Liver (tissue), 9 donors: ENCODE results near the gene CCDC134. TPM values are rescaled to one million over a fixed set of nuclear protein-coding genes. Genes with fewer than 3 reads are reported as not detected.

Experiments
- DNase-seq: peaks from one replicate; pipeline ENCODE4 v3.0.0-alpha.2; 2017; ENCODE audit warnings: low spot score
- H3K27ac ChIP-seq, 2 donors: one replicate each; pipeline ENCODE4 v1.7.0; 2013; ENCODE audit warnings: inconsistent platforms in 2 of 2, low read length in 2 of 2, control low read depth in 1 of 2, low read depth in 1 of 2, mild to moderate bottlenecking in 1 of 2
- H3K27me3 ChIP-seq, 4 donors: one replicate each; pipeline versions ENCODE4 v1.6.1 to v1.7.0; 2013; ENCODE audit warnings: low read length in 3 of 4, inconsistent platforms in 1 of 4, mild to moderate bottlenecking in 1 of 4, moderate library complexity in 1 of 4; ENCODE audit not compliant: control insufficient read depth in 4 of 4, insufficient read depth in 4 of 4
- H3K36me3 ChIP-seq, 4 donors: one replicate each; pipeline versions ENCODE4 v1.6.1 to v1.7.0; 2013; ENCODE audit warnings: low read length in 3 of 4, mild to moderate bottlenecking in 3 of 4, low read depth in 1 of 4, moderate library complexity in 1 of 4; ENCODE audit not compliant: control insufficient read depth in 4 of 4, insufficient read depth in 3 of 4
- H3K4me1 ChIP-seq, 4 donors: one replicate each; pipeline versions ENCODE4 v1.6.1 to v1.7.0; 2013; ENCODE audit warnings: low read length in 3 of 4, mild to moderate bottlenecking in 3 of 4, moderate library complexity in 1 of 4; ENCODE audit not compliant: control insufficient read depth in 4 of 4, insufficient read depth in 4 of 4
- H3K4me3 ChIP-seq, 3 donors: one replicate each; pipeline versions ENCODE4 v1.6.1 to v1.7.0; 2013; ENCODE audit warnings: low read length in 3 of 3, control low read depth in 1 of 3, low read depth in 1 of 3, mild to moderate bottlenecking in 1 of 3
- H3K9ac ChIP-seq, 2 donors: one replicate each; pipeline ENCODE4 v1.7.0; 2013; ENCODE audit warnings: low read length in 2 of 2, mild to moderate bottlenecking in 2 of 2, moderate library complexity in 2 of 2, control low read depth in 1 of 2, low read depth in 1 of 2
- H3K9me3 ChIP-seq, 4 donors: one replicate each; pipeline versions ENCODE4 v1.6.1 to v1.7.0; 2013; ENCODE audit warnings: low read length in 3 of 4; ENCODE audit not compliant: control insufficient read depth in 4 of 4
- EGR1 ChIP-seq, 2 donors: IDR thresholded peaks; 2 replicates each; pipeline ENCODE4 v1.6.1; 2016 to 2018; ENCODE audit warnings: antibody characterized with exemption in 2 of 2, low read depth in 2 of 2
- FOXA1 ChIP-seq: IDR thresholded peaks from 2 replicates; pipeline ENCODE4 v1.6.1; 2016; ENCODE audit warnings: antibody characterized with exemption
- FOXA2 ChIP-seq: IDR thresholded peaks from 2 replicates; pipeline ENCODE4 v1.6.1; 2016; ENCODE audit warnings: antibody characterized with exemption
- GABPA ChIP-seq, 2 donors: IDR thresholded peaks in 1 of 2; conservative IDR thresholded peaks in 1 of 2; 2 replicates each; pipeline ENCODE4 v1.6.1; 2016; ENCODE audit warnings: antibody characterized with exemption in 2 of 2, mild to moderate bottlenecking in 1 of 2, moderate library complexity in 1 of 2
- HNF4A ChIP-seq, 2 donors: conservative IDR thresholded peaks; 2 replicates each; pipeline ENCODE4 v1.6.1; 2016; ENCODE audit warnings: antibody characterized with exemption in 2 of 2, mild to moderate bottlenecking in 2 of 2
- HNF4G ChIP-seq: IDR thresholded peaks from 2 replicates; pipeline ENCODE4 v1.6.1; 2016; ENCODE audit warnings: antibody characterized with exemption
- JUND ChIP-seq, 2 donors: IDR thresholded peaks; 2 replicates each; pipeline ENCODE4 v1.6.1; 2016; ENCODE audit warnings: antibody characterized with exemption in 2 of 2
- NR2F2 ChIP-seq: IDR thresholded peaks from 2 replicates; pipeline ENCODE4 v1.6.1; 2016; ENCODE audit warnings: antibody characterized with exemption
- RAD21 ChIP-seq, 2 donors: IDR thresholded peaks; 2 replicates each; pipeline ENCODE4 v1.6.1; 2016; ENCODE audit warnings: antibody characterized with exemption in 2 of 2, mild to moderate bottlenecking in 2 of 2
- RXRA ChIP-seq, 2 donors: IDR thresholded peaks; 2 replicates each; pipeline ENCODE4 v1.6.1; 2017 to 2018; ENCODE audit warnings: antibody characterized with exemption in 2 of 2, mild to moderate bottlenecking in 1 of 2
- SP1 ChIP-seq: IDR thresholded peaks from 2 replicates; pipeline ENCODE4 v1.6.1; 2018; ENCODE audit warnings: antibody characterized with exemption, mild to moderate bottlenecking
- TAF1 ChIP-seq: conservative IDR thresholded peaks from 2 replicates; pipeline ENCODE4 v1.6.1; 2016; ENCODE audit warnings: antibody characterized with exemption, mild to moderate bottlenecking
- YY1 ChIP-seq: IDR thresholded peaks from 2 replicates; pipeline ENCODE4 v1.6.1; 2016; ENCODE audit warnings: antibody characterized with exemption, mild to moderate bottlenecking
- WGBS: extraction: QIAGEN DNeasy Blood & Tissue Kit; methylation state at CpG from one replicate; pipeline ENCODE4 v1.1.7; 2013; 5-methylcytosine and 5-hydroxymethylcytosine counted together
- polyA plus RNA-seq, 2 donors: library from polyadenylated mRNA; stranded (reverse) in 1 of 2; unstranded in 1 of 2; fragments of 200-250 nt in 1 of 2; fragments of >200 nt in 1 of 2; fragmentation: Nextera tagmentation in 1 of 2; extraction: Ambion mirVana in 1 of 2; gene quantifications; one replicate each; pipeline versions ENCODE4 v1.2.1 to v1.2.3, GENCODE V29; 2013 to 2015
- total RNA-seq, 2 donors: library from RNA; depleted of rRNA; stranded (reverse); fragments of >200 nt; gene quantifications; one replicate each; pipeline ENCODE4 v1.2.3, GENCODE V29; 2014
- TF ChIP-seq, protein P1 (sequence below): fragments of 150-350 bp; IDR thresholded peaks from 2 replicates; pipeline ENCODE4 v1.5.1; 2017; ENCODE audit warnings: improper control_type of control experiment, low read depth, low read length; ENCODE audit not compliant: missing input control
- TF ChIP-seq, protein P2 (sequence below): IDR thresholded peaks from 2 replicates; pipeline ENCODE4 v1.6.1; 2016; ENCODE audit warnings: antibody characterized with exemption
- TF ChIP-seq, protein P3 (sequence below): IDR thresholded peaks from 2 replicates; pipeline ENCODE4 v1.6.1; 2016; ENCODE audit warnings: antibody characterized with exemption
- TF ChIP-seq, protein P4 (sequence below): IDR thresholded peaks from 2 replicates; pipeline ENCODE4 v1.6.1; 2016; ENCODE audit warnings: antibody characterized with exemption, mild to moderate bottlenecking
- TF ChIP-seq, protein P5 (sequence below): IDR thresholded peaks from 2 replicates; pipeline ENCODE4 v1.6.1; 2016; ENCODE audit warnings: antibody characterized with exemption
- donor health status: healthy.
- donor health status: healthy.
- donor health status: healthy.
- donor health status: healthy.
- donor health status: healthy.

Gene CCDC134
- total and polyA plus RNA-seq, 4 donors = 2.0 to 13.2 (median 6.4) TPM

DNA sequence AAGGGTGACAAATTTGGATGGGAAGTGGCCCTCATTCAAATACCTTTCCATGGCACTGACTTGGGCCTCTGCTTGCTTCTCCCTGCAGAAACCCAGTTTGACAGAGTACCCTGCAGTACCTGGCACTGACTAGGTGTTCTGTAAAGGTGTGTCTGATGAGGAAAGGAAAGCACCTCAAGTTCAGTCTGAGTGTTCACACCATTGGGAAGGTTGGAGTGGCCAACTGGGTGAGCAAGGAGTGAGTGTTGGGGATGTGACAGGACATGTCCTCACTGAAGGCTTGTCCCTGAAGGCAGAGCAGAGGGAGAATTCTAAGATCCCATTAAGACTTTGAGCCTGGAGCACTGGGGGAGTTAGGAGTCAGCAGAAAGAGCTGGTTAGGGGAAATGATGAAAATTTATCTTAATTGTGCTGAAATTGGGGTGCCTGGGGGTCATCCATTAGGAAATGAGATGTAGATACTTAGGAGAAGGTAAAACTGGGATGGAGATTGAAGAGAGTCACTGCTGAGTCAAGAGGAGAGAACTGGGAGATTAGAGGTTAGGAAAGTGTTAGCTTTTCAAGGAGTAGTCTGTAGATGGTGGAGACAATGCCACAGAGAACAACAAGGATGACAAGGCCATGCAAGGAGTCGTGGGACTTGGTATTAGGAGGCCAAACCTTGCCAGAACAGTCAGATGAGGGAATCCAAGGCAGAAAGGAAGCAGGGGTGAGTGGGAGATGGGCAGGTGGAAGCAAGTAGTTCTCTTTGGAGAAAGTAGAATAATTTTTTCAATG lies 38.6 kb downstream of the CCDC134 start:
- H3K36me3 ChIP-seq = peaks cover 0 to 14% (median 4%) of the 10 kb centered on the region in 4 donors
- H3K9me3 ChIP-seq = no peaks in the 10 kb centered on the region
- no peak for DNase-seq
- no peak overlapping the region for H3K4me3 ChIP-seq
- TF ChIP-seq FOXA2 (no peak), TAF1 (no peak), HNF4A (conservative IDR thresholded peaks at IDR 0.05) (no peak), GABPA (IDR thresholded peaks at IDR 0.05 in 1 of 2, conservative IDR thresholded peaks at IDR 0.05 in 1 of 2) (no peak), EGR1 (IDR thresholded peaks at IDR 0.05; ENCODE audit: low read depth in 2 of 2) (no peak), SP1 (no peak), HNF4G (no peak), YY1 (no peak), NR2F2 (no peak), JUND (IDR thresholded peaks at IDR 0.05) (no peak), RXRA (IDR thresholded peaks at IDR 0.05) (no peak), RAD21 (IDR thresholded peaks at IDR 0.05) (no peak), FOXA1 (no peak)
- TF ChIP-seq, protein P1, sequence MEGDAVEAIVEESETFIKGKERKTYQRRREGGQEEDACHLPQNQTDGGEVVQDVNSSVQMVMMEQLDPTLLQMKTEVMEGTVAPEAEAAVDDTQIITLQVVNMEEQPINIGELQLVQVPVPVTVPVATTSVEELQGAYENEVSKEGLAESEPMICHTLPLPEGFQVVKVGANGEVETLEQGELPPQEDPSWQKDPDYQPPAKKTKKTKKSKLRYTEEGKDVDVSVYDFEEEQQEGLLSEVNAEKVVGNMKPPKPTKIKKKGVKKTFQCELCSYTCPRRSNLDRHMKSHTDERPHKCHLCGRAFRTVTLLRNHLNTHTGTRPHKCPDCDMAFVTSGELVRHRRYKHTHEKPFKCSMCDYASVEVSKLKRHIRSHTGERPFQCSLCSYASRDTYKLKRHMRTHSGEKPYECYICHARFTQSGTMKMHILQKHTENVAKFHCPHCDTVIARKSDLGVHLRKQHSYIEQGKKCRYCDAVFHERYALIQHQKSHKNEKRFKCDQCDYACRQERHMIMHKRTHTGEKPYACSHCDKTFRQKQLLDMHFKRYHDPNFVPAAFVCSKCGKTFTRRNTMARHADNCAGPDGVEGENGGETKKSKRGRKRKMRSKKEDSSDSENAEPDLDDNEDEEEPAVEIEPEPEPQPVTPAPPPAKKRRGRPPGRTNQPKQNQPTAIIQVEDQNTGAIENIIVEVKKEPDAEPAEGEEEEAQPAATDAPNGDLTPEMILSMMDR = no peak
- TF ChIP-seq, protein P2, sequence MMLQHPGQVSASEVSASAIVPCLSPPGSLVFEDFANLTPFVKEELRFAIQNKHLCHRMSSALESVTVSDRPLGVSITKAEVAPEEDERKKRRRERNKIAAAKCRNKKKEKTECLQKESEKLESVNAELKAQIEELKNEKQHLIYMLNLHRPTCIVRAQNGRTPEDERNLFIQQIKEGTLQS = no peak
- TF ChIP-seq, protein P3, sequence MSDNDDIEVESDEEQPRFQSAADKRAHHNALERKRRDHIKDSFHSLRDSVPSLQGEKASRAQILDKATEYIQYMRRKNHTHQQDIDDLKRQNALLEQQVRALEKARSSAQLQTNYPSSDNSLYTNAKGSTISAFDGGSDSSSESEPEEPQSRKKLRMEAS = no peak
- TF ChIP-seq, protein P4, sequence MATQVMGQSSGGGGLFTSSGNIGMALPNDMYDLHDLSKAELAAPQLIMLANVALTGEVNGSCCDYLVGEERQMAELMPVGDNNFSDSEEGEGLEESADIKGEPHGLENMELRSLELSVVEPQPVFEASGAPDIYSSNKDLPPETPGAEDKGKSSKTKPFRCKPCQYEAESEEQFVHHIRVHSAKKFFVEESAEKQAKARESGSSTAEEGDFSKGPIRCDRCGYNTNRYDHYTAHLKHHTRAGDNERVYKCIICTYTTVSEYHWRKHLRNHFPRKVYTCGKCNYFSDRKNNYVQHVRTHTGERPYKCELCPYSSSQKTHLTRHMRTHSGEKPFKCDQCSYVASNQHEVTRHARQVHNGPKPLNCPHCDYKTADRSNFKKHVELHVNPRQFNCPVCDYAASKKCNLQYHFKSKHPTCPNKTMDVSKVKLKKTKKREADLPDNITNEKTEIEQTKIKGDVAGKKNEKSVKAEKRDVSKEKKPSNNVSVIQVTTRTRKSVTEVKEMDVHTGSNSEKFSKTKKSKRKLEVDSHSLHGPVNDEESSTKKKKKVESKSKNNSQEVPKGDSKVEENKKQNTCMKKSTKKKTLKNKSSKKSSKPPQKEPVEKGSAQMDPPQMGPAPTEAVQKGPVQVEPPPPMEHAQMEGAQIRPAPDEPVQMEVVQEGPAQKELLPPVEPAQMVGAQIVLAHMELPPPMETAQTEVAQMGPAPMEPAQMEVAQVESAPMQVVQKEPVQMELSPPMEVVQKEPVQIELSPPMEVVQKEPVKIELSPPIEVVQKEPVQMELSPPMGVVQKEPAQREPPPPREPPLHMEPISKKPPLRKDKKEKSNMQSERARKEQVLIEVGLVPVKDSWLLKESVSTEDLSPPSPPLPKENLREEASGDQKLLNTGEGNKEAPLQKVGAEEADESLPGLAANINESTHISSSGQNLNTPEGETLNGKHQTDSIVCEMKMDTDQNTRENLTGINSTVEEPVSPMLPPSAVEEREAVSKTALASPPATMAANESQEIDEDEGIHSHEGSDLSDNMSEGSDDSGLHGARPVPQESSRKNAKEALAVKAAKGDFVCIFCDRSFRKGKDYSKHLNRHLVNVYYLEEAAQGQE = no peak
- TF ChIP-seq, protein P5, sequence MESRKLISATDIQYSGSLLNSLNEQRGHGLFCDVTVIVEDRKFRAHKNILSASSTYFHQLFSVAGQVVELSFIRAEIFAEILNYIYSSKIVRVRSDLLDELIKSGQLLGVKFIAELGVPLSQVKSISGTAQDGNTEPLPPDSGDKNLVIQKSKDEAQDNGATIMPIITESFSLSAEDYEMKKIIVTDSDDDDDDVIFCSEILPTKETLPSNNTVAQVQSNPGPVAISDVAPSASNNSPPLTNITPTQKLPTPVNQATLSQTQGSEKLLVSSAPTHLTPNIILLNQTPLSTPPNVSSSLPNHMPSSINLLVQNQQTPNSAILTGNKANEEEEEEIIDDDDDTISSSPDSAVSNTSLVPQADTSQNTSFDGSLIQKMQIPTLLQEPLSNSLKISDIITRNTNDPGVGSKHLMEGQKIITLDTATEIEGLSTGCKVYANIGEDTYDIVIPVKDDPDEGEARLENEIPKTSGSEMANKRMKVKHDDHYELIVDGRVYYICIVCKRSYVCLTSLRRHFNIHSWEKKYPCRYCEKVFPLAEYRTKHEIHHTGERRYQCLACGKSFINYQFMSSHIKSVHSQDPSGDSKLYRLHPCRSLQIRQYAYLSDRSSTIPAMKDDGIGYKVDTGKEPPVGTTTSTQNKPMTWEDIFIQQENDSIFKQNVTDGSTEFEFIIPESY = no peak
- H3K4me1 ChIP-seq = peaks cover 8 to 54% (median 31%) of the 10 kb centered on the region in 4 donors
- H3K27me3 ChIP-seq = no peaks in the 10 kb centered on the region
- H3K27ac ChIP-seq = no peak overlapping the region
- no peak overlapping the region for H3K9ac ChIP-seq
- 86% methylated on average over 1 of the region's 1 CpG for WGBS
